K562 (cell line): ENCODE data around the gene ERN1. TPM values are rescaled to one million over a fixed set of nuclear protein-coding genes. Genes with fewer than 3 reads are reported as not detected.
A peak's percentile ranks its signal among the peaks of the same experiment; 100 is the strongest.

ENCODE experiments used
- ATAC-seq: fragments of 200-7000 bp; cut with Tn5 transposase; 3 replicates; pipeline ENCODE4 v1.9.1; 2020; ENCODE audit warnings: moderate library complexity
- BruUV-seq: library from RNA; stranded (reverse); fragments of 400-500 nt; replicated peaks from 2 replicates; lab custom pipeline; 2021; lab: Mats Ljungman, UMichigan
- CTCF ChIA-PET: fragments of 300-600 bp; formaldehyde crosslinking; extraction: SDS; loops from one replicate; lab custom pipeline; 2021; ENCODE audit warnings: low intra/inter-chr PET ratio; lab: Yijun Ruan, JAX
- POLR2A ChIA-PET: fragments of 300-600, 350-650 bp; sonication (Branson Sonifier 250); formaldehyde crosslinking; extraction: SDS; loops from one replicate; lab custom pipeline; 2021; ENCODE audit warnings: antibody characterized with exemption, inconsistent platforms; lab: Yijun Ruan, JAX
- DNase-seq, 4 experiments: peaks; one replicate each; pipeline versions ENCODE4 v3.0.0 to v3.0.0-alpha.2; 2011 to 2018; ENCODE audit warnings: low spot score in 3 of 4, mixed read lengths in 3 of 4; ENCODE audit errors: extremely low read depth in 1 of 4
- FAIRE-seq: peaks from 2 replicates; lab custom pipeline; 2011; peaks lifted over from hg19 to GRCh38; lab: Jason Lieb, UNC
- H2AFZ ChIP-seq: 2 replicates; pipeline ENCODE4 v1.6.0; 2011; ENCODE audit warnings: low read depth, low read length, control low read depth, inconsistent platforms
- H3K27ac ChIP-seq: fragments of 200-600 bp; 3 replicates; pipeline ENCODE4 v1.8.0; 2011; ENCODE audit warnings: low read depth, mild to moderate bottlenecking, control low read depth, inconsistent platforms, low read length, moderate library complexity, mixed read lengths; ENCODE audit errors: extremely low read depth
- H3K27me3 ChIP-seq, 2 experiments: fragments of 300-600 bp in 1 of 2; 2 replicates in 1 of 2; 3 replicates in 1 of 2; pipeline versions ENCODE4 v1.6.0 to v1.8.0; 2011; ENCODE audit warnings: inconsistent platforms in 2 of 2, low read length in 2 of 2, mild to moderate bottlenecking in 1 of 2, mixed read lengths in 1 of 2, moderate library complexity in 1 of 2; ENCODE audit not compliant: control insufficient read depth in 2 of 2, insufficient read depth in 2 of 2
- H3K36me3 ChIP-seq: fragments of 300-600 bp; 3 replicates; pipeline ENCODE4 v1.8.0; 2011; ENCODE audit warnings: mild to moderate bottlenecking, low read length, inconsistent platforms; ENCODE audit not compliant: control insufficient read depth, insufficient read depth
- H3K4me1 ChIP-seq, 2 experiments: fragments of 200-600 bp in 1 of 2; replicated peaks in 1 of 2; 2 replicates in 1 of 2; 3 replicates in 1 of 2; pipeline versions ENCODE4 v1.5.1 to v1.8.0; 2011; ENCODE audit warnings: inconsistent platforms in 2 of 2, low read length in 2 of 2, mild to moderate bottlenecking in 1 of 2, mixed read lengths in 1 of 2, moderate library complexity in 1 of 2; ENCODE audit not compliant: control insufficient read depth in 2 of 2, insufficient read depth in 2 of 2
- H3K4me2 ChIP-seq: 2 replicates; pipeline ENCODE4 v1.6.1; 2011; ENCODE audit warnings: low read length, control low read depth, inconsistent platforms, mixed read lengths; ENCODE audit not compliant: insufficient read depth
- H3K4me3 ChIP-seq: fragments of 200-600 bp; sonication (generic), shearing (Covaris generic); 2 replicates; pipeline ENCODE4 v1.5.1; 2016; ENCODE audit warnings: control low read depth, inconsistent platforms
- H3K79me2 ChIP-seq: fragments of 200-600 bp; 3 replicates; pipeline ENCODE4 v1.8.0; 2011; ENCODE audit warnings: low read length, inconsistent platforms; ENCODE audit not compliant: control insufficient read depth, insufficient read depth
- H3K9ac ChIP-seq, 2 experiments: 2 replicates each; pipeline versions ENCODE4 v1.6.0 to v1.6.1; 2011; ENCODE audit warnings: low read depth in 2 of 2, low read length in 2 of 2, control low read depth in 1 of 2, inconsistent platforms in 1 of 2, mild to moderate bottlenecking in 1 of 2, mixed read lengths in 1 of 2; ENCODE audit not compliant: insufficient read depth in 1 of 2
- H3K9me1 ChIP-seq: one replicate; pipeline ENCODE4 v1.6.0; 2011; ENCODE audit warnings: inconsistent platforms, mild to moderate bottlenecking, low read length, moderate library complexity; ENCODE audit not compliant: control insufficient read depth, insufficient read depth
- H3K9me3 ChIP-seq: replicated peaks from 2 replicates; pipeline ENCODE4 v1.5.1; 2011; ENCODE audit warnings: low read depth, low read length, inconsistent platforms; ENCODE audit not compliant: control insufficient read depth, insufficient read depth
- H4K20me1 ChIP-seq: replicated peaks from 2 replicates; pipeline ENCODE4 v1.6.1; 2011; ENCODE audit warnings: low read length, inconsistent platforms, mixed read lengths; ENCODE audit not compliant: control insufficient read depth, insufficient read depth
- ASH1L ChIP-seq: fragments of 450-650 bp; IDR thresholded peaks from 2 replicates; pipeline ENCODE4 v1.6.1; 2018; ENCODE audit warnings: borderline replicate concordance, mild to moderate bottlenecking, low read depth; ENCODE audit not compliant: partially characterized antibody
- BDP1 ChIP-seq: IDR thresholded peaks from 3 replicates; pipeline ENCODE4 v1.6.1; 2011; ENCODE audit not compliant: insufficient read length, insufficient read depth
- FOXJ2 ChIP-seq: fragments of 200-800 bp; sonication (Bioruptor generic); IDR thresholded peaks from 2 replicates; pipeline ENCODE4 v1.6.1; 2016; ENCODE audit warnings: missing genetic modification characterization, missing compliant biosample characterization
- GTF2E2 ChIP-seq: fragments of 200-800 bp; sonication (Bioruptor generic); IDR thresholded peaks from 2 replicates; pipeline ENCODE4 v1.6.1; 2016; ENCODE audit warnings: missing genetic modification characterization, missing compliant biosample characterization
- MAX ChIP-seq: sonication (generic); formaldehyde crosslinking; IDR thresholded peaks from 2 replicates; pipeline ENCODE4 v1.9.0; 2022; ENCODE audit warnings: mild to moderate bottlenecking, missing genetic modification reagents
- MYC ChIP-seq, 2 experiments: fragments of 250-450 bp in 1 of 2; sonication (Bioruptor Pico) in 1 of 2; IDR thresholded peaks; 2 replicates each; pipeline versions ENCODE4 v1.5.1 to v1.6.1; 2012 to 2021; ENCODE audit warnings: low read depth in 2 of 2, borderline replicate concordance in 1 of 2, improper control_type of control experiment in 1 of 2, low read length in 1 of 2, mild to moderate bottlenecking in 1 of 2, moderate library complexity in 1 of 2
- SAFB ChIP-seq: fragments of 200-400 bp; formaldehyde crosslinking; IDR thresholded peaks from 2 replicates; pipeline ENCODE4 v1.6.1; 2017; ENCODE audit warnings: low read depth, low read length, borderline replicate concordance
- SIN3A ChIP-seq, 2 experiments: fragments of 150-350 bp in 1 of 2; IDR thresholded peaks; 2 replicates each; pipeline ENCODE4 v1.6.1; 2011 to 2016; ENCODE audit warnings: borderline replicate concordance in 2 of 2, low read depth in 2 of 2, low read length in 2 of 2, mild to moderate bottlenecking in 2 of 2, moderate library complexity in 2 of 2; ENCODE audit not compliant: control insufficient read depth in 1 of 2
- SP2 ChIP-seq: IDR thresholded peaks from 2 replicates; pipeline ENCODE4 v1.6.1; 2011; ENCODE audit warnings: mild to moderate bottlenecking, low read depth, low read length, moderate library complexity; ENCODE audit not compliant: poor library complexity, severe bottlenecking; ENCODE audit errors: extremely low read depth
- TRIM24 ChIP-seq, 2 experiments: fragments of 450-650 bp; IDR thresholded peaks; 2 replicates each; pipeline ENCODE4 v1.6.1; 2016
- ZBTB2 ChIP-seq: fragments of 450-650 bp; IDR thresholded peaks from 2 replicates; pipeline ENCODE4 v1.6.1; 2016; ENCODE audit warnings: antibody characterized with exemption
- ZC3H4 ChIP-seq: sonication (generic); formaldehyde crosslinking; IDR thresholded peaks from 2 replicates; pipeline ENCODE4 v1.9.0; 2021; ENCODE audit warnings: missing genetic modification reagents, borderline replicate concordance
- ZNF511 ChIP-seq: sonication (generic); formaldehyde crosslinking; IDR thresholded peaks from 2 replicates; pipeline ENCODE4 v1.8.0; 2022; ENCODE audit warnings: mild to moderate bottlenecking, missing genetic modification reagents
- ZNF639 ChIP-seq, 2 experiments: fragments of 200-800 bp in 1 of 2; sonication (Bioruptor generic) in 1 of 2; sonication (generic) in 1 of 2; formaldehyde crosslinking in 1 of 2; IDR thresholded peaks in 1 of 2; conservative IDR thresholded peaks in 1 of 2; 2 replicates each; pipeline versions ENCODE4 v1.5.0 to v1.6.1; 2016 to 2020; ENCODE audit warnings: missing compliant biosample characterization in 1 of 2, missing genetic modification characterization in 1 of 2, missing genetic modification reagents in 1 of 2
- WGBS: fragments of 100-300 bp; shearing (Covaris generic); methylation state at CpG from one replicate; pipeline ENCODE4 v1.1.6; 2016; ENCODE audit warnings: low coverage, mixed read lengths; ENCODE audit not compliant: insufficient coverage; ENCODE audit errors: missing lambda C conversion rate; 5-methylcytosine and 5-hydroxymethylcytosine counted together
- in situ Hi-C: fragments of 300-500 bp; cut with MboI; formaldehyde crosslinking; loops from 4 replicates; pipeline ENCODE4 v1.15.0; 2018; ENCODE audit warnings: inconsistent platforms, mixed read lengths
- intact Hi-C: fragments of 100-400 bp; cut with micrococcal nuclease; formaldehyde crosslinking; loops from 2 replicates; pipeline ENCODE4 v1.14.2; 2022
- polyA plus RNA-seq, 8 experiments: library from polyadenylated mRNA; depleted of rRNA in 4 of 8; stranded (reverse) in 5 of 8; unstranded in 3 of 8; fragments of >200 nt; fragmentation: Nextera tagmentation in 2 of 8; fragmentation: Illumina TruSeq in 1 of 8; extraction: Ambion mirVana in 2 of 8; extraction: Trizol in 1 of 8; gene quantifications; 2 replicates each; pipeline versions ENCODE4 v1.2.1 to v1.2.3, GENCODE V29; 2011 to 2014; ENCODE audit warnings: inconsistent platforms in 1 of 8, missing spikeins in 1 of 8
- total RNA-seq, 7 experiments: library from RNA; depleted of rRNA in 6 of 7; stranded (reverse); fragments of >200 nt in 6 of 7; fragmentation: Illumina TruSeq in 2 of 7; extraction: Trizol in 2 of 7; gene quantifications; 2 replicates each; pipeline versions ENCODE4 v1.2.1 to v1.2.3, GENCODE V29; 2011 to 2021; ENCODE audit warnings: low replicate concordance in 1 of 7

The ERN1 gene
- total and polyA plus RNA-seq, 9 of the 15 experiments (the other 6 are each of a cell fraction or from before 2014, with no cell fraction given) = 2.1 to 22.5 (median 7.3) TPM

GRCh38 chr17:63998050-63998720, 131.8 kb downstream of the ERN1 start, which contains the start of gene PRR29:
Gene PRR29, plus strand, starts transcription at chr17:63998351. Its CDS starts 14 bp downstream, at chr17:63998365.
- no peaks in the 10 kb centered on the region for H3K9me3 ChIP-seq
- H4K20me1 ChIP-seq = no peaks in the 10 kb centered on the region
- H3K27ac ChIP-seq = no peak within 1 kb of the TSS
- H2AFZ ChIP-seq = peak within 1 kb of the TSS; percentile 99
- H3K9me1 ChIP-seq = no peaks in the 10 kb centered on the region
- H3K79me2 ChIP-seq = no peaks in the 10 kb centered on the region
- H3K36me3 ChIP-seq = peaks cover 8% of the 10 kb centered on the region; the same call in 1 of the 3 replicates
- peaks cover 0 to 4% of the 10 kb centered on the region in 2 experiments; a peak in 1 of 5 replicates for H3K27me3 ChIP-seq
- in situ Hi-C loops = no loop called here
- CTCF ChIA-PET = no interaction called here
- peaks cover 5 to 48% of the 10 kb centered on the region in 2 experiments for H3K4me1 ChIP-seq
- POLR2A ChIA-PET = interaction anchor here (0.6 to 1.2 kb wide), 3 partner anchors 9 to 303 kb away, joined by 3 read pairs; no protein-coding TSS in a partner anchor
- FAIRE-seq = no peak
- H3K4me2 ChIP-seq = peak within 1 kb of the TSS; percentile 89
- H3K4me3 ChIP-seq = peak within 1 kb of the TSS; percentile 52
- 3% methylated on average over 27 of the region's 43 CpGs for WGBS
- BruUV-seq = no TSS peak
- peak; percentile 83 to 97 (median 94) for DNase-seq
- intact Hi-C loops = no loop called here
- peak within 1 kb of the TSS in 1 of 2 experiments; percentile 92; a peak in 2 of 4 replicates for H3K9ac ChIP-seq
- peak; percentile 83 for ATAC-seq
- no peak for TF ChIP-seq SAFB
- TF ChIP-seq ZNF511 = peak; percentile 45; the same call in 1 of the 2 replicates
- no peak for TF ChIP-seq TRIM24 (IDR thresholded peaks at IDR 0.05)
- TF ChIP-seq SIN3A (IDR thresholded peaks at IDR 0.05; ENCODE audit: borderline replicate concordance in 2 of 2, control insufficient read depth in 1 of 2, low read depth in 2 of 2, low read length in 2 of 2) = peak; percentile 67 to 83; a peak in 2 of 4 replicates
- TF ChIP-seq ZNF639 (CRISPR knock-in tag; conservative IDR thresholded peaks at IDR 0.05 in 1 of 2, IDR thresholded peaks at IDR 0.05 in 1 of 2) = no peak
- no peak for TF ChIP-seq ASH1L
- no peak for TF ChIP-seq GTF2E2
- no peak for TF ChIP-seq ZC3H4 (CRISPR knock-in tag)
- TF ChIP-seq MYC (IDR thresholded peaks at IDR 0.05; ENCODE audit: low read depth, low read length) = no peak
- no peak for TF ChIP-seq MYC (CRISPR knock-in tag; IDR thresholded peaks at IDR 0.05; ENCODE audit: borderline replicate concordance, low read depth)
- TF ChIP-seq SP2 = no peak
- TF ChIP-seq FOXJ2 (tag) = no peak
- peak; percentile 93 for TF ChIP-seq ZBTB2
- TF ChIP-seq MAX (CRISPR knock-in tag) = peak; percentile 48
- no peak for TF ChIP-seq BDP1
